Activated naive CD4-positive, alpha-beta T cell treated with anti-CD3 and anti-CD28 coated beads, Interleukin-2, amount 50 U/mL, for 16 hours (primary cell): ENCODE measurements around the gene NMB.
"Not testable (repeated sequence)": the region's sequence is repeated elsewhere in the genome, so short reads cannot be mapped to it uniquely, and the experiment has no call there.

Source experiments
- DNase-seq: peaks from one replicate; pipeline ENCODE4 v3.0.0-alpha.2; 2020

Gene NMB

GRCh38 chr15:84654689-84655453, 3.1 kb downstream of the NMB start:
- peak; percentile 81 for DNase-seq

- DNase-seq = peak; percentile 97
Observed at GRCh38 chr15:84653910-84654688, 3.9 kb downstream of the NMB start, which contains the start of gene WDR73. WDR73 (minus strand) TSS chr15:84654283; CDS start chr15:84654274, 9 bp downstream.

GRCh38 chr15:84653584-84653909, 4.5 kb downstream of the NMB start:
- DNase-seq = no peak

GRCh38 chr15:84649706-84650105, 8.3 kb downstream of the NMB start:
- DNase-seq = no peak

- DNase-seq = no peak
Observed at GRCh38 chr15:84648539-84648938, 9.5 kb downstream of the NMB start.

GRCh38 chr15:84647726-84648125, 10.3 kb downstream of the NMB start:
- no peak for DNase-seq

GRCh38 chr15:84645997-84646396, 12.0 kb downstream of the NMB start:
- no peak for DNase-seq

GRCh38 chr15:84645496-84645895, 12.5 kb downstream of the NMB start:
- DNase-seq = no peak

- no peak for DNase-seq
Observed at GRCh38 chr15:84643838-84644237, 14.2 kb downstream of the NMB start.

GRCh38 chr15:84642640-84643039, 15.4 kb downstream of the NMB start:
- not testable (repeated sequence) for DNase-seq

- DNase-seq = not testable (repeated sequence)
Observed at GRCh38 chr15:84641871-84642270, 16.1 kb downstream of the NMB start.

GRCh38 chr15:84638103-84638502, 19.9 kb downstream of the NMB start:
- DNase-seq = no peak

- DNase-seq = no peak
Observed at GRCh38 chr15:84634228-84634837, 23.7 kb downstream of the NMB start.

GRCh38 chr15:84633311-84634227, 24.4 kb downstream of the NMB start:
- peak; percentile 74 for DNase-seq

GRCh38 chr15:84631706-84632272, 26.2 kb downstream of the NMB start:
- no peak for DNase-seq

GRCh38 chr15:84629033-84629432, 29.0 kb downstream of the NMB start:
- DNase-seq = no peak

GRCh38 chr15:84625123-84625522, 32.9 kb downstream of the NMB start:
- no peak for DNase-seq

- DNase-seq = no peak
Observed at GRCh38 chr15:84624359-84624758, 33.6 kb downstream of the NMB start.

GRCh38 chr15:84621358-84621979, 36.5 kb downstream of the NMB start:
- no peak for DNase-seq

GRCh38 chr15:84620626-84621025, 37.4 kb downstream of the NMB start:
- DNase-seq = no peak

- DNase-seq = no peak
Observed at GRCh38 chr15:84616235-84616634, 41.8 kb downstream of the NMB start.

- no peak for DNase-seq
Observed at GRCh38 chr15:84611631-84612030, 46.4 kb downstream of the NMB start.
